A673 (cell line): ENCODE measurements around the gene VWA8. TPM values are rescaled to one million over a fixed set of nuclear protein-coding genes. Genes with fewer than 3 reads are reported as not detected.

Experiments used
- BruUV-seq: library from RNA; stranded (reverse); fragments of 400-500 nt; replicated peaks from 2 replicates; lab custom pipeline; 2021; lab: Mats Ljungman, UMichigan
- CTCF ChIA-PET: fragments of 300-600 bp; sonication (Branson Sonifier 250); formaldehyde crosslinking; loops from one replicate; lab custom pipeline; 2022; ENCODE audit warnings: antibody characterized with exemption; lab: Charles Lee
- POLR2A ChIA-PET: fragments of 300-600 bp; sonication (Branson Sonifier 250); formaldehyde crosslinking; loops from one replicate; lab custom pipeline; 2022; ENCODE audit warnings: antibody characterized with exemption; ENCODE audit not compliant: low non-redundant PET; lab: Charles Lee
- DNase-seq: peaks from one replicate; pipeline ENCODE4 v3.0.0-alpha.2; 2015; ENCODE audit warnings: low spot score
- H3K27ac ChIP-seq: fragments of 200-600 bp; sonication (generic); 2 replicates; pipeline ENCODE4 v1.5.1; 2016; ENCODE audit warnings: mixed run types, low read depth, mild to moderate bottlenecking, mixed read lengths, antibody characterized with exemption, low read length; ENCODE audit not compliant: poor library complexity, severe bottlenecking
- H3K27me3 ChIP-seq: fragments of 200-600 bp; sonication (generic); replicated peaks from 2 replicates; pipeline ENCODE4 v1.6.1; 2017; ENCODE audit warnings: mixed run types, low read depth, mild to moderate bottlenecking, mixed read lengths, antibody characterized with exemption, low read length; ENCODE audit not compliant: insufficient read depth, poor library complexity
- H3K36me3 ChIP-seq: fragments of 200-600 bp; sonication (generic); 2 replicates; pipeline ENCODE4 v1.6.1; 2016; ENCODE audit warnings: mixed run types, mild to moderate bottlenecking, mixed read lengths, antibody characterized with exemption, low read length; ENCODE audit not compliant: insufficient read depth, poor library complexity, severe bottlenecking
- H3K4me1 ChIP-seq: fragments of 200-600 bp; sonication (generic); 2 replicates; pipeline ENCODE4 v1.6.1; 2017; ENCODE audit warnings: mixed run types, mild to moderate bottlenecking, mixed read lengths, antibody characterized with exemption, low read length; ENCODE audit not compliant: insufficient read depth, poor library complexity, severe bottlenecking
- H3K4me3 ChIP-seq: fragments of 200-600 bp; sonication (generic); 2 replicates; pipeline ENCODE4 v1.5.1; 2016; ENCODE audit warnings: low read depth, mixed run types, mild to moderate bottlenecking, mixed read lengths, low read length; ENCODE audit not compliant: poor library complexity, severe bottlenecking
- H3K9me3 ChIP-seq: fragments of 200-600 bp; sonication (generic); 2 replicates; pipeline ENCODE4 v1.6.1; 2016; ENCODE audit warnings: mixed run types, low read depth, mild to moderate bottlenecking, mixed read lengths, antibody characterized with exemption, low read length; ENCODE audit not compliant: poor library complexity, severe bottlenecking
- CTCF ChIP-seq: fragments of 300-800, 200-600 bp; sonication (generic); conservative IDR thresholded peaks from 2 replicates; pipeline ENCODE4 v1.5.1; 2017; ENCODE audit warnings: low read depth, mild to moderate bottlenecking, antibody characterized with exemption, low read length, moderate library complexity, mixed read lengths
- EZH2 ChIP-seq: fragments of 200-600 bp; sonication (generic); IDR thresholded peaks from 2 replicates; pipeline ENCODE4 v1.6.1; 2017; ENCODE audit warnings: borderline replicate concordance, low read depth, mild to moderate bottlenecking, mixed read lengths, antibody characterized with exemption, low read length; ENCODE audit not compliant: poor library complexity, severe bottlenecking
- intact Hi-C: fragments of 100-400 bp; cut with micrococcal nuclease; formaldehyde crosslinking; loops from one replicate; pipeline ENCODE4 v1.10.0; 2022; ENCODE audit not compliant: unreplicated experiment
- total RNA-seq: library from RNA; stranded (reverse); gene quantifications from 2 replicates; pipeline ENCODE4 v1.2.3, GENCODE V29; 2021

Gene VWA8
- total RNA-seq, 1 experiment from 2014 or later: 18.5 TPM

- BruUV-seq: no TSS peak
- intact Hi-C loops: no loop called here
These were observed 397.4 kb downstream of the VWA8 start for GRCh38 chr13:41563341-41563983.

GRCh38 chr13:41562541-41563178, 398.2 kb downstream of the VWA8 start:
- BruUV-seq: no TSS peak
- TF ChIP-seq EZH2 (no peak), CTCF (no peak)

More at GRCh38 chr13:41563341-41563983, 397.4 kb downstream of the VWA8 start:
- CTCF ChIA-PET: no interaction called here
- H3K36me3 ChIP-seq: no peaks in the 10 kb centered on the region
- H3K27ac ChIP-seq: no peak overlapping the region
- POLR2A ChIA-PET: no interaction called here
- peaks cover 23% of the 10 kb centered on the region for H3K4me1 ChIP-seq
- TF ChIP-seq EZH2: no peak
- no peak for TF ChIP-seq CTCF
- H3K27me3 ChIP-seq: no peaks in the 10 kb centered on the region
- H3K4me3 ChIP-seq: no peak overlapping the region
- no peaks in the 10 kb centered on the region for H3K9me3 ChIP-seq
- DNase-seq: peak; percentile 28

GRCh38 chr13:41562083-41562482, 398.8 kb downstream of the VWA8 start:
- no peak for TF ChIP-seq EZH2
- TF ChIP-seq CTCF: no peak
- Histone ChIP-seq H3K27ac (no peak overlapping the region), H3K9me3 (no peaks in the 10 kb centered on the region), H3K36me3 (no peaks in the 10 kb centered on the region), H3K4me1 (peaks cover 23% of the 10 kb centered on the region), H3K27me3 (no peaks in the 10 kb centered on the region), H3K4me3 (no peak overlapping the region)
- BruUV-seq: no TSS peak
- peak; percentile 29 for DNase-seq
- ChIA-PET CTCF (interaction anchor here (0.6 kb wide), 1 partner anchor 134 kb away, joined by 3 read pairs; no protein-coding TSS in a partner anchor), POLR2A (no interaction called here)
- intact Hi-C loops: no loop called here

More at GRCh38 chr13:41562541-41563178, 398.2 kb downstream of the VWA8 start:
- ChIA-PET POLR2A (no interaction called here), CTCF (no interaction called here)
- H3K27me3 ChIP-seq: no peaks in the 10 kb centered on the region
- no peak overlapping the region for H3K27ac ChIP-seq
- H3K4me3 ChIP-seq: no peak overlapping the region
- H3K4me1 ChIP-seq: peaks cover 23% of the 10 kb centered on the region
- H3K36me3 ChIP-seq: no peaks in the 10 kb centered on the region
- H3K9me3 ChIP-seq: no peaks in the 10 kb centered on the region
- no peak for DNase-seq
- intact Hi-C loops: no loop called here
